AG08395 (cell line): ENCODE results near the gene PRICKLE3.

Experiments
- DNase-seq: peaks from one replicate; pipeline ENCODE4 v3.0.0; 2012; ENCODE audit warnings: mixed read lengths, low spot score

PRICKLE3 gene

GRCh38 chrX:49208399-49208798 is 22.2 kb upstream of the PRICKLE3 start:
- DNase-seq = no peak

GRCh38 chrX:49206543-49206942 is 20.4 kb upstream of the PRICKLE3 start:
- no peak for DNase-seq

- no peak for DNase-seq
These were observed 19.3 kb upstream of the PRICKLE3 start for GRCh38 chrX:49205443-49205842.

GRCh38 chrX:49204709-49205108 is 18.5 kb upstream of the PRICKLE3 start:
- DNase-seq = no peak

- DNase-seq = no peak
These were observed 17.8 kb upstream of the PRICKLE3 start for GRCh38 chrX:49204017-49204416.

GRCh38 chrX:49203536-49203935 is 17.4 kb upstream of the PRICKLE3 start:
- no peak for DNase-seq

GRCh38 chrX:49202022-49202421 is 15.8 kb upstream of the PRICKLE3 start:
- no peak for DNase-seq

- peak; percentile 97 for DNase-seq
These were observed 14.0 kb upstream of the PRICKLE3 start, which contains the start of gene SYP for GRCh38 chrX:49199906-49200771. SYP (minus strand) TSS chrX:49200193; CDS start chrX:49200186, 7 bp downstream.

- no peak for DNase-seq
These were observed 13.1 kb upstream of the PRICKLE3 start for GRCh38 chrX:49199315-49199595.

- no peak for DNase-seq
These were observed 12.6 kb upstream of the PRICKLE3 start for GRCh38 chrX:49198540-49199314.

GRCh38 chrX:49197543-49198087 is 11.4 kb upstream of the PRICKLE3 start:
- DNase-seq = no peak

- DNase-seq = no peak
These were observed 7.4 kb upstream of the PRICKLE3 start for GRCh38 chrX:49193542-49193964.

GRCh38 chrX:49192722-49193328 is 6.7 kb upstream of the PRICKLE3 start:
- DNase-seq = peak; percentile 21

- DNase-seq = no peak
These were observed 5.4 kb upstream of the PRICKLE3 start for GRCh38 chrX:49191574-49192011.

GRCh38 chrX:49190821-49191573 is 4.8 kb upstream of the PRICKLE3 start:
- DNase-seq = peak; percentile 93

GRCh38 chrX:49189606-49190005 is 3.4 kb upstream of the PRICKLE3 start:
- no peak for DNase-seq

- DNase-seq = no peak
These were observed 2.4 kb upstream of the PRICKLE3 start for GRCh38 chrX:49188468-49189076.

- DNase-seq = no peak
These were observed 1.4 kb upstream of the PRICKLE3 start for GRCh38 chrX:49187526-49187925.

- DNase-seq = no peak
These were observed 838 bp upstream of the PRICKLE3 start for GRCh38 chrX:49187028-49187394.

GRCh38 chrX:49184294-49185281 is 1.6 kb downstream of the PRICKLE3 start:
- DNase-seq = peak; percentile 88
